Raji (cell line): ENCODE results near the gene HDAC9.

ENCODE experiments used
- POLR2A ChIP-seq: IDR thresholded peaks from 2 replicates; pipeline ENCODE4 v1.6.1; 2011; ENCODE audit warnings: low read depth, low read length, control low read depth; ENCODE audit not compliant: insufficient read depth

HDAC9 gene

GRCh38 chr7:18495412-18496340, at the start of gene HDAC9:
TSS of gene HDAC9 (plus strand) at chr7:18495749. CDS start at chr7:18496303, 554 bp downstream.
- TF ChIP-seq POLR2A = no peak; the same call in 1 of the 2 replicates

- TF ChIP-seq POLR2A = no peak
Measured at GRCh38 chr7:18445916-18446520, 49.5 kb upstream of the HDAC9 start.

DNA sequence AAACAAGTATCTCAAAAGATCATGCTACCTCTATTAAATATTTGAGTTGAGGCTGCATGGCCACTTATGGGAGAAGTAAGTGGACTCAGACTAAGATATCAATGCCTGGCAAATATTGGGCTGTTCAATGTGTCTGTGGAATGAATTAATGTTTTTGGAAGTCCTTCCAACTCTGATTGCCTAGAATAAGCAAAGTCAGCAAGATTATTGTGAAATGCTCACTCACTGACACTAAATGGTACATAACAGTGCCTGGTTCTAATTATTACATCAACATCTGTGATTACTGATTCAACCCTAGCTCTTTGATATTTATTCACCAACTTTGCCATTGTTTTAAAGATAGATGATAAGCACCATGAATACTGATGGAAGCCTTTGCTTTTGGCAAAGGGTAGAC, 45.5 kb upstream of the HDAC9 start:
- no peak for TF ChIP-seq POLR2A

GRCh38 chr7:18455606-18456005, 39.9 kb upstream of the HDAC9 start:
- no peak for TF ChIP-seq POLR2A

- TF ChIP-seq POLR2A = no peak
Measured at GRCh38 chr7:18457832-18458231, 37.7 kb upstream of the HDAC9 start.

DNA sequence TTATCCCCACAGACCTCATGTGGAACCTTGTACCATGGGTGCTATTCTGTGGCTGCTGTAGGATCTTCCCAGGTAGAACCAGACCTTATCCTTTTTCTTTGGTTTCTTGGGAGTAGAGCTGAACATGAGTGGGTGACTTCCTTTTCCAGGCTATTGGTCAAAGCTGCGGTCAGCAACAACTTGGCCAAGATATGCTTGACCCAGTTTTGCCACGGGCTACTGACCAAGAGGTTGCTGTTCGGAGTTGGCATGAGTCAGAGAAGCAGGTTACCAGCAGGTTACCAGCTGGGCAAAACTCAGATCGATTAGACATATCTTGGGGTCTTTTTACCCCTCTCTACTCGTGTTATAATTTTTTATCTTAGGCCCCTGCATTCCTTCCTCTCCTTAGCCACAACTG, 36.7 kb upstream of the HDAC9 start:
- TF ChIP-seq POLR2A = no peak

GRCh38 chr7:18459484-18460245, 35.9 kb upstream of the HDAC9 start:
- no peak for TF ChIP-seq POLR2A

GRCh38 chr7:18461785-18462467, 33.6 kb upstream of the HDAC9 start:
- TF ChIP-seq POLR2A = no peak

DNA sequence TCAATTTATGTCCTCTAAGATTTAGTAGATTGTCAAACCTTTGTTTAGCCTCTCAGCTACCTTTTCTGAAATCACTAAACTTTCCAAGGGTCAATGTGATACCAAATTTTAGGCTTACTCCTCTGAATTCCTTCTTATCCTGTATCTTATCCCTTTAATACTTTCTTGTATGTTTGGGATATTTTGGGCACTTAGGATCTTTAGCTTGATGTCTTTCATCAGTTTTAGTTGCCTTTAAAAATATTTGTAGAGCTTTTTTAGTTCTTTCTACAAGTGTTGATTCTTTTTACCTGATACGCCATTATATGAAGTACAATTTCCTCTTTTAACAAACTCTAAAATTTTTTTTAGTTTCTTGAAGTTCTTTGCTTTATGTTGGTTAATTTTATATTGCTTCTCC, 30.7 kb upstream of the HDAC9 start:
- no peak for TF ChIP-seq POLR2A

DNA sequence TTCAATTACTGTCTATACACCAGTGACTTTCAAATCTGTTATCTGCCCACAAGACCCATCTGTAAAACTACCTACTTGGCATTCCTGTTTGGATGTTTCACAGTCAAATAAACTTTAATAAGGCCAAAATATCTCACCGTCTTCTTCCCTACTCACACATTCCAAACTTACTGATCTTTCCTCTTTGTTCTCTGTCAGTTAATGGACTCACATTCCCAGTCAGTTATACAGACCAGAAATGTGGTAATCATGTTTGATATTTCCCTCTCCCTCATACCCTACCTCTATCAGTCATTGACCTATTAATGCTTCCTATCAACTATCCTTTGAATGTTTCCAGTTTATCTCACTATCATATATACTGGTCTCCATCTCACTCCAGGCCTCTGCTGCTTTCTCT, 28.5 kb upstream of the HDAC9 start:
- TF ChIP-seq POLR2A = no peak

DNA sequence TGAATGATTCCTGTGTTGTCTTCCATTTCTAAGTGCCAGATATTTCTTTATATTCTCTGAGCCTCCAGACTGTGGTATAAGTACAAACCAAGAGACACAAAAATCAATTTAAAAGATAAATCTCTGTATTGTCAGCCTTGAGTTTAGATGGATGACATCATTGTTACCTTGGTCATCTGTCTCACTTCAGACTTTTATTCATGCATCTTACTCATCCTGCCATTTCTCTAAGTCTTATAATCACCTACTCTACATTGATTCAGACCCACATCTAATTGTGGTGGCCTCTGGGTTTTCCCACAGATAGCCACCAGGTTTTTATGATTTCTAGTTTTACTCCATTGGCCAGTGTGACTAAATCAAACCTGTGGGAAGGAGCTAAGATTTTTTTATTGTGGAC, 26.8 kb upstream of the HDAC9 start:
- TF ChIP-seq POLR2A = no peak

DNA sequence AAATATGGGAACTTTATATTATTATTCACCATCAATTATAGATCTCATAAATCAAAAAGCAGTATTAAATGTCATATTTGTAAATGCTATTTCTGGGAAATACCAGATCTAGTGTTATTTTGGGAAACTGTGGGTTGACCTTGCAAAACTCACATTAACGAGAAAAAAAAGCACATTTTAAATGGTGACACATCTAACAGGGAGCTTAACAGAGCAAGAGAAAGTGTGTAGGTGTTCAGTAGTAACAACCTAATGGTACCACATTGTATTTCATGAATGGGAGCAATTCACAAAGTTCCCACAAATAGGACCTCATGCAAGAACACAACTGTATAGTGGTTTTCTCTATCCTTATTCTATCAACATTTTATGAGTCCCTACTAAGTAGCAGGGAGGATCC, 26.2 kb upstream of the HDAC9 start:
- TF ChIP-seq POLR2A = no peak

- no peak for TF ChIP-seq POLR2A
Measured at GRCh38 chr7:18471476-18472160, 23.9 kb upstream of the HDAC9 start.

GRCh38 chr7:18472161-18472483, 23.4 kb upstream of the HDAC9 start:
- no peak for TF ChIP-seq POLR2A

GRCh38 chr7:18473119-18473518, 22.4 kb upstream of the HDAC9 start:
- no peak for TF ChIP-seq POLR2A
